ENCODE results near the gene ZNF804A.

The ZNF804A gene

DNA sequence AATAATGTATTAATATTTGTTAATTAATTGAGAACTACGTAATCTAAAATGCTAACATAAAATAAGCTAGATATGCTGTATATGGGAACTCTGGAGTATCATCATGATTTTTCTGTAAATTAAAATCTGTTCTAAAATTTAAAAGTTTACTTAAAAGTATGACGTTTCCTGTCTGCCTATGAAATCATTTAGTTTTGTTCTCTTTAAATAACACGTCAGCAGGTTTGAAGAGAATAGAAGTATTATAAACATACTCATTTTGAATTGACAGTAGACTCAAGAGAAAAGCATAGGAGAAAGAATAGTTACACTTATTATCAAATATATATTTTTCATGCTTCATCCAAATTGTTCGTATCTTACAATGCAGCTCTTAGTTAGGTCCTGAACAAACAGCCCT, 19.1 kb upstream of the ZNF804A start:
- Histone ChIP-seq H3K27me3 (ENCODE audit: insufficient read depth, low read length) (no peaks in the 10 kb centered on the region), H3K9me3 (ENCODE audit: low read length) (no peaks in the 10 kb centered on the region), H3K4me1 (ENCODE audit: insufficient read depth, low read length) (no peaks in the 10 kb centered on the region), H3K4me3 (ENCODE audit: low read length) (no peak overlapping the region), H3K36me3 (ENCODE audit: insufficient read depth, low read length) (no peaks in the 10 kb centered on the region), H2AFZ (ENCODE audit: low read depth, low read length) (no peak overlapping the region)

DNA sequence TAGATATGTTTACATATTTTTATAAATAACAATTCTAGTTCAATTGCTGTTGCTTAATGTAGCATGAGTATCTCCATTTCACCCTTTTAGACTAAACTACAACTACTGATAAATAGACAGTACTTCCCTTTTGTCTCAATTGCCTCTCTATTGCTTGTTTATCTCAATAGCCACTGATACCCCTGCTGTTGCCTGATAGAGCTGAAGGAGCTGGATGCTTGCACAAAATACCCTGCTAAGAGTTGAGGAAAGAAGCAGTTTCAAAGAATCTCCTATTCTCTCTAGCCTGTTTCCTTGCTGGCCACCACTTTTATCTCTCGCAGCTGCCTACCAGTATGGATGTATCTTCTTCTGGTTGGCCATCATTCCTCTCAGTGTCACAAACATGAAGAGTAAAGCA, 16.9 kb upstream of the ZNF804A start:
- no peak overlapping the region for H2AFZ ChIP-seq (ENCODE audit: low read depth, low read length)
- no peaks in the 10 kb centered on the region for H3K9me3 ChIP-seq (ENCODE audit: low read length)
- no peaks in the 10 kb centered on the region for H3K27me3 ChIP-seq (ENCODE audit: insufficient read depth, low read length)
- no peak overlapping the region for H3K4me3 ChIP-seq (ENCODE audit: low read length)
- H3K36me3 ChIP-seq (ENCODE audit: insufficient read depth, low read length) = no peaks in the 10 kb centered on the region
- no peaks in the 10 kb centered on the region for H3K4me1 ChIP-seq (ENCODE audit: insufficient read depth, low read length)

- Histone ChIP-seq H3K4me3 (ENCODE audit: low read length) (no peak overlapping the region), H3K36me3 (ENCODE audit: insufficient read depth, low read length) (no peaks in the 10 kb centered on the region), H3K27me3 (ENCODE audit: insufficient read depth, low read length) (no peaks in the 10 kb centered on the region), H2AFZ (ENCODE audit: low read depth, low read length) (no peak overlapping the region), H3K4me1 (ENCODE audit: insufficient read depth, low read length) (no peaks in the 10 kb centered on the region), H3K9me3 (ENCODE audit: low read length) (no peaks in the 10 kb centered on the region)
Measured at GRCh38 chr2:184589261-184589660, 9.1 kb upstream of the ZNF804A start.

GRCh38 chr2:184596819-184597411, 1.4 kb upstream of the ZNF804A start:
- peaks cover 13% of the 10 kb centered on the region for H3K4me1 ChIP-seq (ENCODE audit: insufficient read depth, low read length)
- peak overlapping the region; percentile 57 for H3K4me3 ChIP-seq (ENCODE audit: low read length)
- no peaks in the 10 kb centered on the region for H3K27me3 ChIP-seq (ENCODE audit: insufficient read depth, low read length)
- H3K9me3 ChIP-seq (ENCODE audit: low read length) = no peaks in the 10 kb centered on the region
- no peaks in the 10 kb centered on the region for H3K36me3 ChIP-seq (ENCODE audit: insufficient read depth, low read length)
- peak overlapping the region; percentile 94 for H2AFZ ChIP-seq (ENCODE audit: low read depth, low read length)

DNA sequence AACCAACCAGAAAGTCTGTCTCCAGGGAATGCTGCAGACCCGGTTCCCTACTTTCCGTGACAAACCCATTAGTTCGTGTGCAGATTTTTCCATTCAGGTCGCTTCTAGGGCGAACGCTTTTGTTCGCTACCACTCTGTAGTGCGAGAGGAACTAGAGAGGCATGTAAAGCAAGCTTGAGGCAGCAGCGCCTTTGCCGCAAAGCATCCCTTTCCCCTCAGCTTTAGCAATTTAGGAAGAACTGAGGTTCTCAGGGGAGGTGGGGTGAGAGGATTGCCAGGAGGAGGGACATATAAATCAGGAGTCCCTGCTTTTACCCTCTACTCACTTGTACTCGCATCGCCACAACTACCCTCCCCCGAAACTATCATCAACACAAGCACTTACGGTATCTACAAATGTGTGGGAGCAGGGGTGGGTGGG, 748 bp upstream of the ZNF804A start:
- Histone ChIP-seq H3K36me3 (ENCODE audit: insufficient read depth, low read length) (no peaks in the 10 kb centered on the region), H3K9me3 (ENCODE audit: low read length) (no peaks in the 10 kb centered on the region), H3K4me3 (ENCODE audit: low read length) (peak overlapping the region; percentile 57), H3K27me3 (ENCODE audit: insufficient read depth, low read length) (no peaks in the 10 kb centered on the region), H2AFZ (ENCODE audit: low read depth, low read length) (peak overlapping the region; percentile 94), H3K4me1 (ENCODE audit: insufficient read depth, low read length) (peaks cover 13% of the 10 kb centered on the region)

DNA sequence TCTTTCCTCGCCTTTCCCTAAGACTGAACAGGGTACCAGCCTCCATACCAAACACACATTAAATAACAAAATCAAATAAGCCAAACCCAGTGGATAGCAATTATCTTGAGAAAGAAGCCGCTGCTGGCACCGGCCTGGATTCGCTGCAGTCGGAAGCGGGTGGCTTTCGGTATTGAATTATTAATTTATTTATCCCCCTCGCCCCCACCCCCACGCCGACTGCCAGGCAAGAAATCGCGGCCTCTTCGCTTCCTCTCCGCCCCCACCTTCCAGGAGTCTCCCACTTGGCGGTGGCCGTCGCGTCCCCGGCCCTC, 370 bp upstream of the ZNF804A start:
- Histone ChIP-seq H2AFZ (ENCODE audit: low read depth, low read length) (peak overlapping the region; percentile 94), H3K4me1 (ENCODE audit: insufficient read depth, low read length) (peaks cover 13% of the 10 kb centered on the region), H3K36me3 (ENCODE audit: insufficient read depth, low read length) (no peaks in the 10 kb centered on the region), H3K27me3 (ENCODE audit: insufficient read depth, low read length) (no peaks in the 10 kb centered on the region), H3K4me3 (ENCODE audit: low read length) (peak overlapping the region; percentile 57), H3K9me3 (ENCODE audit: low read length) (no peaks in the 10 kb centered on the region)

- Histone ChIP-seq H3K27me3 (ENCODE audit: insufficient read depth, low read length) (no peaks in the 10 kb centered on the region), H2AFZ (ENCODE audit: low read depth, low read length) (peak overlapping the region; percentile 94), H3K36me3 (ENCODE audit: insufficient read depth, low read length) (no peaks in the 10 kb centered on the region), H3K4me1 (ENCODE audit: insufficient read depth, low read length) (peaks cover 13% of the 10 kb centered on the region), H3K4me3 (ENCODE audit: low read length) (peak overlapping the region; percentile 57), H3K9me3 (ENCODE audit: low read length) (no peaks in the 10 kb centered on the region)
Measured at GRCh38 chr2:184599054-184599871, 934 bp downstream of the ZNF804A start.

- Histone ChIP-seq H3K36me3 (ENCODE audit: insufficient read depth, low read length) (no peaks in the 10 kb centered on the region), H3K9me3 (ENCODE audit: low read length) (no peaks in the 10 kb centered on the region), H3K4me3 (ENCODE audit: low read length) (peak overlapping the region; percentile 57), H3K27me3 (ENCODE audit: insufficient read depth, low read length) (no peaks in the 10 kb centered on the region), H3K4me1 (ENCODE audit: insufficient read depth, low read length) (peaks cover 13% of the 10 kb centered on the region), H2AFZ (ENCODE audit: low read depth, low read length) (no peak overlapping the region)
Measured at GRCh38 chr2:184599872-184600222, 1.5 kb downstream of the ZNF804A start.

- Histone ChIP-seq H3K4me3 (ENCODE audit: low read length) (no peak overlapping the region), H3K4me1 (ENCODE audit: insufficient read depth, low read length) (peaks cover 8% of the 10 kb centered on the region), H3K36me3 (ENCODE audit: insufficient read depth, low read length) (no peaks in the 10 kb centered on the region), H3K9me3 (ENCODE audit: low read length) (no peaks in the 10 kb centered on the region), H2AFZ (ENCODE audit: low read depth, low read length) (no peak overlapping the region), H3K27me3 (ENCODE audit: insufficient read depth, low read length) (no peaks in the 10 kb centered on the region)
Measured at GRCh38 chr2:184602734-184603133, 4.4 kb downstream of the ZNF804A start.

DNA sequence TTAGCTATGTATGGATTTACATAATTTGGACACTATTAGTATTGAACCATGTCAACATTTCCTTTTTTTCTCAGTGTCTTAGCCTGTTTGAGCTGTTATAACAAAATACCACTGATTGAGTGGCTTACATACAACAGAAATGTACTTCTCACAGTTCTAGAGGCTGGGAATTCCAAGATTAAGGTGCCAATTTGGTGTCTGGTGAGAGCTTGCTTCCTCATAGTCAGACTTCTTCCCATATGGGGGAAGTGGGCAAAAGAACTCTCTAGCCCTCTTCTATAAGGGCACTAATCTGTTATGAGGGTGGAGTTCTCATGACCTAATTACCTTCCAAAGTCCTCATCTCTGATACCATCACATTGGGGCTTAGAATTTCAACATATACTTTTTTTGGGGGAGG, 12.6 kb downstream of the ZNF804A start:
- Histone ChIP-seq H3K4me1 (ENCODE audit: insufficient read depth, low read length) (no peaks in the 10 kb centered on the region), H3K9me3 (ENCODE audit: low read length) (no peaks in the 10 kb centered on the region), H2AFZ (ENCODE audit: low read depth, low read length) (no peak overlapping the region), H3K36me3 (ENCODE audit: insufficient read depth, low read length) (no peaks in the 10 kb centered on the region), H3K4me3 (ENCODE audit: low read length) (no peak overlapping the region), H3K27me3 (ENCODE audit: insufficient read depth, low read length) (no peaks in the 10 kb centered on the region)

DNA sequence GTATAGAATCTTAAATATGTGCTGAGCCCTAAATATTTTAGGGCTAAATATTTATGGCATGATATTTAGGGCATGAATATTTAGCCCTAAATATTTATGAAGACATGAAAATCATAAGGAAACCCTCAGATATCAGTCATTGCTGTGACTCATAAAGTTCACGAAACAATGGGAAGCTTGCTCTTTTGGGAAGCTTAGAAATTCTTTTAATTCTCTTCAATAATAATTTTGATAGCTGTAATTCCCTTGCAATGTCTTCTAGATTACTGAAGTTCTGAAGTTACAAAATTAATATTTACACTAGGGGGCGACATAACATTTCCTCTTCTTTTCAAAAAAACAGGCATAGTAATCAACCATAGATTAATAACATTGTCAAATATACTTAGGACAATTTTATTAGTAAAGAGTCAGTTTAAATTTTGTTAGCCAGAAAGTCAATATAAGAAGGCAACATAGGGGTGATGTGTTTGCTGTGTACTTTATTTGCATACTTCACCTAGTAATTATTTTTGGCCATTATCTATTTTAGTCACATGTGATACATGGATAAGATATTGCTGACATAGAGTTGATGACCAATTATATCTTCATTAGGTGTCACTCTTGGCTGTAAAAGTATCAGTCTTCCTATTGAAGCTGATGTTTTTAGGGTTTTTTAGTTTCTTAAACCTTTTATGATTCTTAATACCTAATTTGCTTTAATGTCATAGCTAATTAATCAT, 13.2 kb downstream of the ZNF804A start:
- no peaks in the 10 kb centered on the region for H3K27me3 ChIP-seq (ENCODE audit: insufficient read depth, low read length)
- no peak overlapping the region for H3K4me3 ChIP-seq (ENCODE audit: low read length)
- H3K9me3 ChIP-seq (ENCODE audit: low read length) = no peaks in the 10 kb centered on the region
- no peak overlapping the region for H2AFZ ChIP-seq (ENCODE audit: low read depth, low read length)
- no peaks in the 10 kb centered on the region for H3K4me1 ChIP-seq (ENCODE audit: insufficient read depth, low read length)
- H3K36me3 ChIP-seq (ENCODE audit: insufficient read depth, low read length) = no peaks in the 10 kb centered on the region

DNA sequence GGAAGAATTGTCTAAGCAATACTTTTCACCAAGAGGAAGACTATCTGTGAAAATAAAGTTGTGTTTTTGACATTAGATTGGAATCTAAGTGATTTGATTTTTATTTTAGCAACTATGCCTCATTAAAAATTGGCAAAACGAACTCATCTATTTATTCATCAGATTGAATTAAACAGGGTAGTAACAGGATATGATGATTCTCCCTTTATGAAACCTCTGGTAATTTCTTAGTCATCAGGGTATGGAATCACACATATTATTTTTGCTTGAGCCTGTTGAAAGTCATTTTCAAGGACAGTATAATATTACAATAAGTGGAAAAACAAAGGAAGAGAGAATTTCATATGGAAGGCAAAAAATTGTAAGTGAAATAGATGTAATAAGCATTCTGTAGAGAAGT, 22.0 kb downstream of the ZNF804A start:
- Histone ChIP-seq H3K4me3 (ENCODE audit: low read length) (no peak overlapping the region), H3K9me3 (ENCODE audit: low read length) (no peaks in the 10 kb centered on the region), H3K36me3 (ENCODE audit: insufficient read depth, low read length) (no peaks in the 10 kb centered on the region), H3K27me3 (ENCODE audit: insufficient read depth, low read length) (no peaks in the 10 kb centered on the region), H3K4me1 (ENCODE audit: insufficient read depth, low read length) (no peaks in the 10 kb centered on the region), H2AFZ (ENCODE audit: low read depth, low read length) (no peak overlapping the region)

- no peaks in the 10 kb centered on the region for H3K36me3 ChIP-seq (ENCODE audit: insufficient read depth, low read length)
- no peaks in the 10 kb centered on the region for H3K27me3 ChIP-seq (ENCODE audit: insufficient read depth, low read length)
- no peaks in the 10 kb centered on the region for H3K4me1 ChIP-seq (ENCODE audit: insufficient read depth, low read length)
- H2AFZ ChIP-seq (ENCODE audit: low read depth, low read length) = no peak overlapping the region
- no peak overlapping the region for H3K4me3 ChIP-seq (ENCODE audit: low read length)
- H3K9me3 ChIP-seq (ENCODE audit: low read length) = no peaks in the 10 kb centered on the region
Measured at GRCh38 chr2:184624311-184624710, 26.0 kb downstream of the ZNF804A start.
